Activated naive CD8-positive, alpha-beta T cell treated with anti-CD3 and anti-CD28 coated beads for 36 hours (primary cell): ENCODE measurements around the gene MAST4. TPM values are rescaled to one million over a fixed set of nuclear protein-coding genes. Genes with fewer than 3 reads are reported as not detected.

ENCODE experiments used
- DNase-seq: peaks from one replicate; pipeline ENCODE4 v3.0.0; 2021
- H3K27ac Mint-ChIP-seq: one replicate; pipeline ENCODE4 v1.8.0; 2022; ENCODE audit warnings: mild to moderate bottlenecking, moderate library complexity, mixed read lengths
- H3K27me3 Mint-ChIP-seq: one replicate; pipeline ENCODE4 v1.8.0; 2022; ENCODE audit warnings: mild to moderate bottlenecking, mixed read lengths
- H3K36me3 Mint-ChIP-seq: one replicate; pipeline ENCODE4 v1.8.0; 2021; ENCODE audit warnings: mild to moderate bottlenecking, mixed read lengths
- H3K4me1 Mint-ChIP-seq: one replicate; pipeline ENCODE4 v1.8.0; 2021; ENCODE audit warnings: mixed read lengths
- H3K4me3 Mint-ChIP-seq: one replicate; pipeline ENCODE4 v1.8.0; 2022; ENCODE audit warnings: mild to moderate bottlenecking, moderate library complexity, mixed read lengths
- H3K9me3 Mint-ChIP-seq: one replicate; pipeline ENCODE4 v1.8.0; 2022; ENCODE audit warnings: mixed read lengths
- total RNA-seq, 2 experiments: library from RNA; stranded (reverse); gene quantifications; one replicate each; pipeline ENCODE4 v1.2.3, GENCODE V29; 2021

MAST4 gene
- total RNA-seq, 2 experiments from 2014 or later, result 8.9 to 9.8 TPM

- H3K36me3 Mint-ChIP-seq, result peaks cover 10% of the 10 kb centered on the region
- H3K27ac Mint-ChIP-seq, result no peak overlapping the region
- H3K27me3 Mint-ChIP-seq, result no peaks in the 10 kb centered on the region
- H3K4me3 Mint-ChIP-seq, result no peak overlapping the region
- no peak for DNase-seq
- no peaks in the 10 kb centered on the region for H3K9me3 Mint-ChIP-seq
- peaks cover 37% of the 10 kb centered on the region for H3K4me1 Mint-ChIP-seq
Observed at GRCh38 chr5:67021521-67021920, 425.3 kb downstream of the MAST4 start.

GRCh38 chr5:67021962-67022361 lies 425.8 kb downstream of the MAST4 start:
- DNase-seq, result no peak
- H3K9me3 Mint-ChIP-seq, result no peaks in the 10 kb centered on the region
- no peak overlapping the region for H3K27ac Mint-ChIP-seq
- H3K4me1 Mint-ChIP-seq, result peaks cover 38% of the 10 kb centered on the region
- no peak overlapping the region for H3K4me3 Mint-ChIP-seq
- H3K36me3 Mint-ChIP-seq, result peaks cover 10% of the 10 kb centered on the region
- no peaks in the 10 kb centered on the region for H3K27me3 Mint-ChIP-seq

GRCh38 chr5:67025457-67025856 lies 429.3 kb downstream of the MAST4 start:
- H3K27me3 Mint-ChIP-seq, result no peaks in the 10 kb centered on the region
- H3K9me3 Mint-ChIP-seq, result peaks cover 1% of the 10 kb centered on the region
- peaks cover 18% of the 10 kb centered on the region for H3K36me3 Mint-ChIP-seq
- no peak for DNase-seq
- H3K27ac Mint-ChIP-seq, result no peak overlapping the region
- no peak overlapping the region for H3K4me3 Mint-ChIP-seq
- peaks cover 51% of the 10 kb centered on the region for H3K4me1 Mint-ChIP-seq

GRCh38 chr5:67026278-67026677 lies 430.1 kb downstream of the MAST4 start:
- H3K27me3 Mint-ChIP-seq, result no peaks in the 10 kb centered on the region
- no peak for DNase-seq
- H3K4me3 Mint-ChIP-seq, result no peak overlapping the region
- peaks cover 1% of the 10 kb centered on the region for H3K9me3 Mint-ChIP-seq
- peaks cover 53% of the 10 kb centered on the region for H3K4me1 Mint-ChIP-seq
- H3K27ac Mint-ChIP-seq, result no peak overlapping the region
- H3K36me3 Mint-ChIP-seq, result peaks cover 16% of the 10 kb centered on the region

- Mint-ChIP-seq H3K36me3 (peaks cover 16% of the 10 kb centered on the region), H3K27ac (no peak overlapping the region), H3K4me3 (no peak overlapping the region)
Observed at GRCh38 chr5:67027171-67027570, 431.0 kb downstream of the MAST4 start.

GRCh38 chr5:67028371-67028770 lies 432.2 kb downstream of the MAST4 start:
- no peak for DNase-seq
- peaks cover 58% of the 10 kb centered on the region for H3K4me1 Mint-ChIP-seq

More at GRCh38 chr5:67027171-67027570, 431.0 kb downstream of the MAST4 start:
- peaks cover 53% of the 10 kb centered on the region for H3K4me1 Mint-ChIP-seq
- no peak for DNase-seq
- H3K27me3 Mint-ChIP-seq, result no peaks in the 10 kb centered on the region
- peaks cover 1% of the 10 kb centered on the region for H3K9me3 Mint-ChIP-seq

GRCh38 chr5:67028941-67029340 lies 432.7 kb downstream of the MAST4 start:
- DNase-seq, result no peak
- H3K36me3 Mint-ChIP-seq, result peaks cover 15% of the 10 kb centered on the region
- no peak overlapping the region for H3K4me3 Mint-ChIP-seq
- H3K27ac Mint-ChIP-seq, result no peak overlapping the region
- H3K9me3 Mint-ChIP-seq, result peaks cover 1% of the 10 kb centered on the region
- peaks cover 61% of the 10 kb centered on the region for H3K4me1 Mint-ChIP-seq
- H3K27me3 Mint-ChIP-seq, result no peaks in the 10 kb centered on the region

More at GRCh38 chr5:67028371-67028770, 432.2 kb downstream of the MAST4 start:
- no peak overlapping the region for H3K27ac Mint-ChIP-seq
- no peaks in the 10 kb centered on the region for H3K27me3 Mint-ChIP-seq
- peaks cover 1% of the 10 kb centered on the region for H3K9me3 Mint-ChIP-seq
- peaks cover 15% of the 10 kb centered on the region for H3K36me3 Mint-ChIP-seq
- H3K4me3 Mint-ChIP-seq, result no peak overlapping the region

- Mint-ChIP-seq H3K36me3 (peaks cover 15% of the 10 kb centered on the region), H3K4me1 (peaks cover 66% of the 10 kb centered on the region), H3K4me3 (no peak overlapping the region), H3K27me3 (no peaks in the 10 kb centered on the region), H3K27ac (no peak overlapping the region), H3K9me3 (peaks cover 1% of the 10 kb centered on the region)
- DNase-seq, result no peak
Observed at GRCh38 chr5:67029481-67029880, 433.3 kb downstream of the MAST4 start.

- peak overlapping the region; percentile 20 for H3K4me3 Mint-ChIP-seq
- H3K27ac Mint-ChIP-seq, result peak overlapping the region; percentile 92
Observed at GRCh38 chr5:67030289-67031056, 434.3 kb downstream of the MAST4 start.

GRCh38 chr5:67031057-67031443 lies 434.9 kb downstream of the MAST4 start:
- H3K4me3 Mint-ChIP-seq, result peak overlapping the region; percentile 40
- H3K27me3 Mint-ChIP-seq, result no peaks in the 10 kb centered on the region
- peaks cover 70% of the 10 kb centered on the region for H3K4me1 Mint-ChIP-seq
- H3K9me3 Mint-ChIP-seq, result peaks cover 1% of the 10 kb centered on the region
- peaks cover 15% of the 10 kb centered on the region for H3K36me3 Mint-ChIP-seq
- DNase-seq, result no peak
- peak overlapping the region; percentile 92 for H3K27ac Mint-ChIP-seq

More at GRCh38 chr5:67030289-67031056, 434.3 kb downstream of the MAST4 start:
- H3K4me1 Mint-ChIP-seq, result peaks cover 74% of the 10 kb centered on the region
- DNase-seq, result no peak
- H3K27me3 Mint-ChIP-seq, result no peaks in the 10 kb centered on the region
- H3K36me3 Mint-ChIP-seq, result peaks cover 15% of the 10 kb centered on the region
- H3K9me3 Mint-ChIP-seq, result peaks cover 1% of the 10 kb centered on the region

- H3K27me3 Mint-ChIP-seq, result no peaks in the 10 kb centered on the region
- peak overlapping the region; percentile 54 for H3K4me3 Mint-ChIP-seq
- peak overlapping the region; percentile 92 for H3K27ac Mint-ChIP-seq
- peaks cover 15% of the 10 kb centered on the region for H3K36me3 Mint-ChIP-seq
- peaks cover 66% of the 10 kb centered on the region for H3K4me1 Mint-ChIP-seq
- H3K9me3 Mint-ChIP-seq, result peaks cover 1% of the 10 kb centered on the region
- DNase-seq, result no peak
Observed at GRCh38 chr5:67031692-67032091, 435.5 kb downstream of the MAST4 start.

- H3K27ac Mint-ChIP-seq, result peak overlapping the region; percentile 92
Observed at GRCh38 chr5:67032921-67033664, 436.9 kb downstream of the MAST4 start.

GRCh38 chr5:67033880-67034651 lies 437.9 kb downstream of the MAST4 start:
- peaks cover 7% of the 10 kb centered on the region for H3K36me3 Mint-ChIP-seq
- no peak overlapping the region for H3K27ac Mint-ChIP-seq
- DNase-seq, result no peak
- H3K4me3 Mint-ChIP-seq, result no peak overlapping the region
- H3K4me1 Mint-ChIP-seq, result peaks cover 69% of the 10 kb centered on the region
- no peaks in the 10 kb centered on the region for H3K27me3 Mint-ChIP-seq
- H3K9me3 Mint-ChIP-seq, result no peaks in the 10 kb centered on the region

More at GRCh38 chr5:67032921-67033664, 436.9 kb downstream of the MAST4 start:
- Mint-ChIP-seq H3K36me3 (peaks cover 12% of the 10 kb centered on the region), H3K9me3 (no peaks in the 10 kb centered on the region), H3K4me1 (peaks cover 67% of the 10 kb centered on the region), H3K27me3 (no peaks in the 10 kb centered on the region), H3K4me3 (no peak overlapping the region)
- DNase-seq, result no peak

- DNase-seq, result no peak
- H3K4me1 Mint-ChIP-seq, result peaks cover 69% of the 10 kb centered on the region
- H3K36me3 Mint-ChIP-seq, result peaks cover 4% of the 10 kb centered on the region
- no peak overlapping the region for H3K4me3 Mint-ChIP-seq
- peak overlapping the region; percentile 22 for H3K27ac Mint-ChIP-seq
- H3K27me3 Mint-ChIP-seq, result no peaks in the 10 kb centered on the region
- H3K9me3 Mint-ChIP-seq, result no peaks in the 10 kb centered on the region
Observed at GRCh38 chr5:67035098-67035740, 439.0 kb downstream of the MAST4 start.
